Neuronal stem cell (in vitro differentiated cells): ENCODE measurements around the gene SRC.

Source experiments
- DNase-seq: peaks from one replicate; pipeline ENCODE4 v3.0.0-alpha.2; 2013; ENCODE audit warnings: low spot score
- H2AFZ ChIP-seq: one replicate; pipeline ENCODE4 v1.6.1; 2013; ENCODE audit warnings: mild to moderate bottlenecking, low read length, inconsistent platforms
- H2AK5ac ChIP-seq: 2 replicates; pipeline ENCODE4 v1.6.1; 2013; ENCODE audit warnings: low read depth, mild to moderate bottlenecking, inconsistent platforms, low read length, moderate library complexity, mixed read lengths
- H2BK120ac ChIP-seq: 2 replicates; pipeline ENCODE4 v1.6.1; 2013; ENCODE audit warnings: low read depth, mild to moderate bottlenecking, inconsistent platforms, low read length, moderate library complexity, mixed read lengths
- H2BK12ac ChIP-seq: one replicate; pipeline ENCODE4 v1.6.1; 2013; ENCODE audit warnings: low read length, inconsistent platforms
- H2BK15ac ChIP-seq: 2 replicates; pipeline ENCODE4 v1.6.1; 2013; ENCODE audit warnings: mild to moderate bottlenecking, low read length, inconsistent platforms, mixed read lengths
- H2BK5ac ChIP-seq: one replicate; pipeline ENCODE4 v1.6.1; 2013; ENCODE audit warnings: inconsistent platforms, mild to moderate bottlenecking, low read length, moderate library complexity
- H3K14ac ChIP-seq: one replicate; pipeline ENCODE4 v1.6.1; 2013; ENCODE audit warnings: low read length, inconsistent platforms
- H3K18ac ChIP-seq: 2 replicates; pipeline ENCODE4 v1.6.1; 2013; ENCODE audit warnings: low read length, inconsistent platforms
- H3K23ac ChIP-seq: 2 replicates; pipeline ENCODE4 v1.6.1; 2013; ENCODE audit warnings: low read depth, mild to moderate bottlenecking, mixed read lengths, low read length, inconsistent platforms; ENCODE audit not compliant: poor library complexity
- H3K27ac ChIP-seq: replicated peaks from 3 replicates; pipeline ENCODE4 v1.5.1; 2013; ENCODE audit warnings: low read length, inconsistent platforms
- H3K27me3 ChIP-seq, 3 experiments: 2 replicates each; pipeline ENCODE4 v1.6.1; 2013; ENCODE audit warnings: low read length in 3 of 3, mild to moderate bottlenecking in 2 of 3, inconsistent platforms in 1 of 3, low read depth in 1 of 3, mixed read lengths in 1 of 3, moderate library complexity in 1 of 3; ENCODE audit not compliant: control insufficient read depth in 3 of 3, insufficient read depth in 3 of 3
- H3K36me3 ChIP-seq, 2 donors: replicated peaks in 1 of 2; 2 replicates each; pipeline ENCODE4 v1.6.1; 2013; ENCODE audit warnings: low read length in 2 of 2; ENCODE audit not compliant: control insufficient read depth in 2 of 2, insufficient read depth in 2 of 2
- H3K4ac ChIP-seq: 2 replicates; pipeline ENCODE4 v1.6.1; 2013; ENCODE audit warnings: inconsistent platforms, mild to moderate bottlenecking, low read length, moderate library complexity
- H3K4me1 ChIP-seq, 2 donors: 1 replicate in 1 of 2; 2 replicates in 1 of 2; pipeline ENCODE4 v1.6.1; 2013; ENCODE audit warnings: low read length in 2 of 2, low read depth in 1 of 2; ENCODE audit not compliant: control insufficient read depth in 2 of 2, insufficient read depth in 1 of 2
- H3K4me2 ChIP-seq: one replicate; pipeline ENCODE4 v1.6.1; 2013; ENCODE audit warnings: mild to moderate bottlenecking, low read length, inconsistent platforms; ENCODE audit not compliant: insufficient read depth, poor library complexity, severe bottlenecking
- H3K4me3 ChIP-seq, 2 donors: 2 replicates each; pipeline ENCODE4 v1.5.1; 2013; ENCODE audit warnings: low read length in 2 of 2, mild to moderate bottlenecking in 2 of 2, inconsistent platforms in 1 of 2, moderate library complexity in 1 of 2
- H3K79me1 ChIP-seq: one replicate; pipeline ENCODE4 v1.6.1; 2013; ENCODE audit warnings: low read depth, mild to moderate bottlenecking, inconsistent platforms, low read length, moderate library complexity
- H3K9ac ChIP-seq: one replicate; pipeline ENCODE4 v1.6.1; 2013; ENCODE audit warnings: mild to moderate bottlenecking, low read depth, low read length, inconsistent platforms; ENCODE audit not compliant: poor library complexity
- H3K9me3 ChIP-seq, 2 donors: replicated peaks in 1 of 2; 2 replicates each; pipeline versions ENCODE3 to v1.6.1; 2013; ENCODE audit warnings: low read length in 2 of 2, mild to moderate bottlenecking in 2 of 2, inconsistent platforms in 1 of 2, low read depth in 1 of 2, mixed read lengths in 1 of 2, moderate library complexity in 1 of 2; ENCODE audit not compliant: control insufficient read depth in 2 of 2, insufficient read depth in 1 of 2
- H4K8ac ChIP-seq: one replicate; pipeline ENCODE4 v1.6.1; 2013; ENCODE audit warnings: low read depth, mild to moderate bottlenecking, inconsistent platforms, low read length, moderate library complexity
- H4K91ac ChIP-seq: one replicate; pipeline ENCODE4 v1.6.1; 2013; ENCODE audit warnings: low read length, low read depth, mild to moderate bottlenecking, inconsistent platforms; ENCODE audit not compliant: poor library complexity
- WGBS, 2 donors: extraction: QIAGEN DNeasy Blood & Tissue Kit; methylation state at CpG; one replicate each; pipeline ENCODE4 v1.1.7; 2013; ENCODE audit warnings: missing lambda C conversion rate in 2 of 2, mixed read lengths in 1 of 2; ENCODE audit not compliant: insufficient read length in 2 of 2, insufficient replicate concordance in 1 of 2; ENCODE audit errors: extremely low coverage in 2 of 2; 5-methylcytosine and 5-hydroxymethylcytosine counted together

The SRC gene

GRCh38 chr20:37395921-37396415 lies 50.0 kb downstream of the SRC start:
- H3K79me1 ChIP-seq: peaks cover 12% of the 10 kb centered on the region
- peak overlapping the region; percentile 100 for H2BK5ac ChIP-seq
- DNase-seq: no peak
- H3K36me3 ChIP-seq: peaks cover 22 to 39% of the 10 kb centered on the region in 2 donors
- H4K8ac ChIP-seq: peak overlapping the region; percentile 89
- peak overlapping the region; percentile 66 for H3K23ac ChIP-seq
- H3K4ac ChIP-seq: peak overlapping the region; percentile 97
- H3K4me1 ChIP-seq: peaks cover 38 to 44% of the 10 kb centered on the region in 2 donors
- H2BK12ac ChIP-seq: peak overlapping the region; percentile 91
- peak overlapping the region; percentile 100 for H2AK5ac ChIP-seq
- peak overlapping the region; percentile 99 for H3K18ac ChIP-seq
- H3K27ac ChIP-seq: peak overlapping the region; percentile 96
- peak overlapping the region; percentile 89 for H3K14ac ChIP-seq
- no peaks in the 10 kb centered on the region for H3K27me3 ChIP-seq
- H3K4me2 ChIP-seq: peak overlapping the region; percentile 41
- no peaks in the 10 kb centered on the region for H3K9me3 ChIP-seq
- peak overlapping the region; percentile 83 for H3K9ac ChIP-seq
- peak overlapping the region; percentile 100 for H2BK120ac ChIP-seq
- peak overlapping the region; percentile 99 for H2BK15ac ChIP-seq
- no CpG with 5 or more reads among the region's 22 CpGs for WGBS, 2 donors
- peak overlapping the region in 1 of 2 donors; percentile 24 for H3K4me3 ChIP-seq
- peak overlapping the region; percentile 66 for H2AFZ ChIP-seq
- H4K91ac ChIP-seq: peak overlapping the region; percentile 100

GRCh38 chr20:37396416-37397075 lies 50.6 kb downstream of the SRC start:
- Histone ChIP-seq H2AK5ac (peak overlapping the region; percentile 100), H3K27ac (peak overlapping the region; percentile 96), H2BK120ac (peak overlapping the region; percentile 2), H4K8ac (peak overlapping the region; percentile 70), H3K14ac (peak overlapping the region; percentile 3), H3K27me3 (no peaks in the 10 kb centered on the region), H2BK15ac (peak overlapping the region; percentile 1), H3K36me3 (peaks cover 26 to 44% of the 10 kb centered on the region in 2 donors), H3K4me1 (peaks cover 38 to 41% of the 10 kb centered on the region in 2 donors), H3K9ac (peak overlapping the region; percentile 71), H3K9me3 (no peaks in the 10 kb centered on the region), H2BK5ac (peak overlapping the region; percentile 56), H3K4ac (no peak overlapping the region), H3K79me1 (peaks cover 12% of the 10 kb centered on the region), H3K4me3 (no peak overlapping the region), H3K23ac (peak overlapping the region; percentile 66), H4K91ac (peak overlapping the region; percentile 4), H3K4me2 (peak overlapping the region; percentile 45), H3K18ac (peak overlapping the region; percentile 99), H2AFZ (peak overlapping the region; percentile 83), H2BK12ac (peak overlapping the region; percentile 18)
- WGBS, 2 donors: no CpG with 5 or more reads among the region's 20 CpGs
- DNase-seq: peak; percentile 92

- peak overlapping the region; percentile 45 for H3K4me2 ChIP-seq
- peak overlapping the region; percentile 40 for H4K91ac ChIP-seq
- no peaks in the 10 kb centered on the region for H3K9me3 ChIP-seq
- H3K4me1 ChIP-seq: peaks cover 38 to 41% of the 10 kb centered on the region in 2 donors
- peak overlapping the region; percentile 83 for H2AFZ ChIP-seq
- no peak overlapping the region for H4K8ac ChIP-seq
- DNase-seq: no peak
- peak overlapping the region; percentile 96 for H3K27ac ChIP-seq
- peaks cover 29 to 49% of the 10 kb centered on the region in 2 donors for H3K36me3 ChIP-seq
- peak overlapping the region; percentile 2 for H2BK120ac ChIP-seq
- H3K4ac ChIP-seq: peak overlapping the region; percentile 99
- H2BK5ac ChIP-seq: peak overlapping the region; percentile 56
- no CpG with 5 or more reads among the region's 24 CpGs for WGBS, 2 donors
- H3K23ac ChIP-seq: peak overlapping the region; percentile 12
- H3K79me1 ChIP-seq: peaks cover 12% of the 10 kb centered on the region
- no peaks in the 10 kb centered on the region for H3K27me3 ChIP-seq
- peak overlapping the region; percentile 90 for H2BK15ac ChIP-seq
- H2BK12ac ChIP-seq: peak overlapping the region; percentile 87
- no peak overlapping the region for H3K9ac ChIP-seq
- H3K18ac ChIP-seq: peak overlapping the region; percentile 95
- H3K4me3 ChIP-seq: no peak overlapping the region
- peak overlapping the region; percentile 39 for H3K14ac ChIP-seq
- peak overlapping the region; percentile 100 for H2AK5ac ChIP-seq
Observed at GRCh38 chr20:37397076-37397953, 51.4 kb downstream of the SRC start.
